GM21786 (cell line): Measurements from ENCODE around the gene PDXDC1.
"Not testable (repeated sequence)": the region's sequence is repeated elsewhere in the genome, so short reads cannot be mapped to it uniquely, and the experiment has no call there.

Experiments
- ATAC-seq: cut with Tn5 transposase; IDR thresholded peaks from one replicate; pipeline ENCODE4 v1.9.1; 2021; ENCODE audit not compliant: unreplicated experiment

Gene PDXDC1

GRCh38 chr16:15130256-15130932, 155.6 kb downstream of the PDXDC1 start:
- ATAC-seq = not testable (repeated sequence)

- not testable (repeated sequence) for ATAC-seq
Measured at GRCh38 chr16:15130943-15131700, 156.3 kb downstream of the PDXDC1 start.

GRCh38 chr16:15132719-15133428, 158.0 kb downstream of the PDXDC1 start:
- ATAC-seq = not testable (repeated sequence)

- ATAC-seq = not testable (repeated sequence)
Measured at GRCh38 chr16:15133554-15133953, 158.7 kb downstream of the PDXDC1 start.

GRCh38 chr16:15134752-15135482, 160.1 kb downstream of the PDXDC1 start:
- ATAC-seq = not testable (repeated sequence)

GRCh38 chr16:15135483-15136360, 160.9 kb downstream of the PDXDC1 start:
- not testable (repeated sequence) for ATAC-seq

GRCh38 chr16:15137514-15137913, 162.7 kb downstream of the PDXDC1 start:
- not testable (repeated sequence) for ATAC-seq

GRCh38 chr16:15140444-15141365, 165.9 kb downstream of the PDXDC1 start:
- not testable (repeated sequence) for ATAC-seq

GRCh38 chr16:15141586-15141985, 166.8 kb downstream of the PDXDC1 start:
- no peak for ATAC-seq

GRCh38 chr16:15142107-15142890, 167.5 kb downstream of the PDXDC1 start:
- not testable (repeated sequence) for ATAC-seq

- ATAC-seq = not testable (repeated sequence)
Measured at GRCh38 chr16:15142891-15143600, 168.2 kb downstream of the PDXDC1 start.

GRCh38 chr16:15143601-15144091, 168.8 kb downstream of the PDXDC1 start:
- ATAC-seq = not testable (repeated sequence)

- ATAC-seq = not testable (repeated sequence)
Measured at GRCh38 chr16:15144092-15144631, 169.3 kb downstream of the PDXDC1 start.

GRCh38 chr16:15144781-15145417, 170.1 kb downstream of the PDXDC1 start:
- not testable (repeated sequence) for ATAC-seq

- not testable (repeated sequence) for ATAC-seq
Measured at GRCh38 chr16:15145418-15146263, 170.8 kb downstream of the PDXDC1 start.

GRCh38 chr16:15146264-15146662, 171.4 kb downstream of the PDXDC1 start:
- ATAC-seq = not testable (repeated sequence)
